ENCODE measurements around the gene MAMSTR. TPM values are rescaled to one million over a fixed set of nuclear protein-coding genes. Genes with fewer than 3 reads are reported as not detected.
"Not testable (repeated sequence)": the region's sequence is repeated elsewhere in the genome, so short reads cannot be mapped to it uniquely, and the experiment has no call there.

MAMSTR gene
- polyA plus RNA-seq, 1 donor (not counting 4 experiments of a cell fraction or from before 2014, with no cell fraction given) = 0.35 TPM

- H3K27me3 ChIP-seq (ENCODE audit: control insufficient read depth, extremely low read depth, insufficient read depth, low read length) = no peaks in the 10 kb centered on the region
- H3K4me2 ChIP-seq (ENCODE audit: control insufficient read depth, extremely low read depth, insufficient read depth, low read depth, low read length) = no peak overlapping the region
- H3K27ac ChIP-seq (ENCODE audit: control insufficient read depth, insufficient read depth, low read length) = no peak overlapping the region
- H2AFZ ChIP-seq (ENCODE audit: control insufficient read depth, low read length) = no peak overlapping the region
- H3K9me1 ChIP-seq (ENCODE audit: control insufficient read depth, extremely low read depth, insufficient read depth, low read length) = no peaks in the 10 kb centered on the region
- dilution Hi-C loops (cut with MboI; ENCODE audit: extremely low pct_ligation_motif_present, low sequenced_read_pairs) = no loop called here
- no peak for DNase-seq (ENCODE audit: low read depth, low spot score)
- H3K36me3 ChIP-seq (ENCODE audit: control insufficient read depth in 2 of 2, extremely low read depth in 1 of 2, insufficient read depth in 2 of 2, low read length in 2 of 2) = no peaks in the 10 kb centered on the region
- H3K79me2 ChIP-seq (ENCODE audit: control insufficient read depth, insufficient read depth, low read length) = no peaks in the 10 kb centered on the region
- H3K4me3 ChIP-seq (ENCODE audit: control insufficient read depth in 2 of 3, extremely low read depth in 1 of 3, insufficient read depth in 2 of 3, low read depth in 1 of 3, low read length in 3 of 3) = no peak overlapping the region
- H3K4me1 ChIP-seq (ENCODE audit: control insufficient read depth, extremely low read depth, insufficient read depth, low read length) = no peaks in the 10 kb centered on the region
- TF ChIP-seq EZH2 (IDR thresholded peaks at IDR 0.05; ENCODE audit: low read length) = no peak
- TF ChIP-seq, protein P1, sequence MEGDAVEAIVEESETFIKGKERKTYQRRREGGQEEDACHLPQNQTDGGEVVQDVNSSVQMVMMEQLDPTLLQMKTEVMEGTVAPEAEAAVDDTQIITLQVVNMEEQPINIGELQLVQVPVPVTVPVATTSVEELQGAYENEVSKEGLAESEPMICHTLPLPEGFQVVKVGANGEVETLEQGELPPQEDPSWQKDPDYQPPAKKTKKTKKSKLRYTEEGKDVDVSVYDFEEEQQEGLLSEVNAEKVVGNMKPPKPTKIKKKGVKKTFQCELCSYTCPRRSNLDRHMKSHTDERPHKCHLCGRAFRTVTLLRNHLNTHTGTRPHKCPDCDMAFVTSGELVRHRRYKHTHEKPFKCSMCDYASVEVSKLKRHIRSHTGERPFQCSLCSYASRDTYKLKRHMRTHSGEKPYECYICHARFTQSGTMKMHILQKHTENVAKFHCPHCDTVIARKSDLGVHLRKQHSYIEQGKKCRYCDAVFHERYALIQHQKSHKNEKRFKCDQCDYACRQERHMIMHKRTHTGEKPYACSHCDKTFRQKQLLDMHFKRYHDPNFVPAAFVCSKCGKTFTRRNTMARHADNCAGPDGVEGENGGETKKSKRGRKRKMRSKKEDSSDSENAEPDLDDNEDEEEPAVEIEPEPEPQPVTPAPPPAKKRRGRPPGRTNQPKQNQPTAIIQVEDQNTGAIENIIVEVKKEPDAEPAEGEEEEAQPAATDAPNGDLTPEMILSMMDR (optimal IDR thresholded peaks at IDR 0.05 in 1 of 3, IDR thresholded peaks at IDR 0.05 in 1 of 3, conservative IDR thresholded peaks at IDR 0.05 in 1 of 3; ENCODE audit: extremely low read depth in 1 of 3, insufficient read depth in 2 of 3, low read length in 3 of 3) = no peak
- no peak overlapping the region for H3K9ac ChIP-seq (ENCODE audit: control insufficient read depth, extremely low read depth, insufficient read depth, low read length)
- FAIRE-seq = no peak
- no peaks in the 10 kb centered on the region for H4K20me1 ChIP-seq (ENCODE audit: control insufficient read depth, extremely low read depth, insufficient read depth, low read length)
- no peaks in the 10 kb centered on the region for H3K9me3 ChIP-seq (ENCODE audit: control insufficient read depth, low read depth, low read length)
These were observed 31.7 kb downstream of the MAMSTR start for GRCh38 chr19:48687776-48688175.

DNA sequence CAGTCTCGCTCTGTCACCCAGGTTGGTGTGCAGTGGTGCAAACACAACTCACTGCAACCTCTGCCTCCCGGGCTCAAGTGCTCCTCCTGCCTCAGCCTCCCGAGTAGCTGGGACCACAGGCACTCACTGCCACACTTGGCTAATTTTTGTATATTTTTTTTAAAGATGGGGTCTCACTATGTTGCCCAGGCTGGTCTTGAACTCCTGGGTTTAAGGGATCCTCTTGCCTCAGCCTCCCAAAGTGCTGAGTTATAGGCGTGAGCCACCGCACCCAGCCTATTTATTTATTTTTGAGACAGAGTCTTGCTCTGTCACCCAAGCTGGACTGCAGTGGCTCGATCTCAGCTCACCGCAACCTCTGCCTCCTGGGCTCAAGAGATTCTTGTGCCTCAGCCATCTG lies 32.9 kb downstream of the MAMSTR start:
- H3K27ac ChIP-seq (ENCODE audit: control insufficient read depth, insufficient read depth, low read length); H3K27me3 ChIP-seq (ENCODE audit: control insufficient read depth, extremely low read depth, insufficient read depth, low read length); H3K4me2 ChIP-seq (ENCODE audit: control insufficient read depth, extremely low read depth, insufficient read depth, low read depth, low read length); H4K20me1 ChIP-seq (ENCODE audit: control insufficient read depth, extremely low read depth, insufficient read depth, low read length); H3K79me2 ChIP-seq (ENCODE audit: control insufficient read depth, insufficient read depth, low read length); DNase-seq (ENCODE audit: low read depth, low spot score); H3K9me3 ChIP-seq (ENCODE audit: control insufficient read depth, low read depth, low read length); FAIRE-seq; H3K9ac ChIP-seq (ENCODE audit: control insufficient read depth, extremely low read depth, insufficient read depth, low read length); H3K4me3 ChIP-seq (ENCODE audit: control insufficient read depth in 2 of 3, extremely low read depth in 1 of 3, insufficient read depth in 2 of 3, low read depth in 1 of 3, low read length in 3 of 3); H2AFZ ChIP-seq (ENCODE audit: control insufficient read depth, low read length); H3K4me1 ChIP-seq (ENCODE audit: control insufficient read depth, extremely low read depth, insufficient read depth, low read length); H3K9me1 ChIP-seq (ENCODE audit: control insufficient read depth, extremely low read depth, insufficient read depth, low read length); H3K36me3 ChIP-seq (ENCODE audit: control insufficient read depth in 2 of 2, extremely low read depth in 1 of 2, insufficient read depth in 2 of 2, low read length in 2 of 2); dilution Hi-C loops (cut with MboI; ENCODE audit: extremely low pct_ligation_motif_present, low sequenced_read_pairs): not testable (repeated sequence)

GRCh38 chr19:48686088-48686487 lies 33.4 kb downstream of the MAMSTR start:
- TF ChIP-seq, protein P1 (optimal IDR thresholded peaks at IDR 0.05 in 1 of 3, IDR thresholded peaks at IDR 0.05 in 1 of 3, conservative IDR thresholded peaks at IDR 0.05 in 1 of 3; ENCODE audit: extremely low read depth in 1 of 3, insufficient read depth in 2 of 3, low read length in 3 of 3) = no peak
- TF ChIP-seq EZH2 (IDR thresholded peaks at IDR 0.05; ENCODE audit: low read length) = no peak
- dilution Hi-C loops (cut with MboI; ENCODE audit: extremely low pct_ligation_motif_present, low sequenced_read_pairs) = no loop called here
- no peak overlapping the region for H3K4me3 ChIP-seq (ENCODE audit: control insufficient read depth in 2 of 3, extremely low read depth in 1 of 3, insufficient read depth in 2 of 3, low read depth in 1 of 3, low read length in 3 of 3)
- no peaks in the 10 kb centered on the region for H3K27me3 ChIP-seq (ENCODE audit: control insufficient read depth, extremely low read depth, insufficient read depth, low read length)
- no peaks in the 10 kb centered on the region for H3K4me1 ChIP-seq (ENCODE audit: control insufficient read depth, extremely low read depth, insufficient read depth, low read length)
- no peaks in the 10 kb centered on the region for H3K9me1 ChIP-seq (ENCODE audit: control insufficient read depth, extremely low read depth, insufficient read depth, low read length)
- H3K27ac ChIP-seq (ENCODE audit: control insufficient read depth, insufficient read depth, low read length) = no peak overlapping the region
- no peak overlapping the region for H3K4me2 ChIP-seq (ENCODE audit: control insufficient read depth, extremely low read depth, insufficient read depth, low read depth, low read length)
- no peak overlapping the region for H2AFZ ChIP-seq (ENCODE audit: control insufficient read depth, low read length)
- no peaks in the 10 kb centered on the region for H3K36me3 ChIP-seq (ENCODE audit: control insufficient read depth in 2 of 2, extremely low read depth in 1 of 2, insufficient read depth in 2 of 2, low read length in 2 of 2)
- DNase-seq (ENCODE audit: low read depth, low spot score) (no peak), FAIRE-seq (no peak)
- H3K9me3 ChIP-seq (ENCODE audit: control insufficient read depth, low read depth, low read length) = no peaks in the 10 kb centered on the region
- H3K79me2 ChIP-seq (ENCODE audit: control insufficient read depth, insufficient read depth, low read length) = no peaks in the 10 kb centered on the region
- H4K20me1 ChIP-seq (ENCODE audit: control insufficient read depth, extremely low read depth, insufficient read depth, low read length) = no peaks in the 10 kb centered on the region
- no peak overlapping the region for H3K9ac ChIP-seq (ENCODE audit: control insufficient read depth, extremely low read depth, insufficient read depth, low read length)
